GM23248 (cell line): Measurements from ENCODE around the gene CIB2. TPM values are rescaled to one million over a fixed set of nuclear protein-coding genes. Genes with fewer than 3 reads are reported as not detected.

Experiments used
- DNase-seq: peaks from one replicate; pipeline ENCODE4 v3.0.0-alpha.2; 2015
- H2AFZ ChIP-seq: fragments of 200-600 bp; sonication (generic); 2 replicates; pipeline ENCODE4 v1.6.1; 2016; ENCODE audit warnings: antibody characterized with exemption
- H3F3A ChIP-seq: fragments of 200-600 bp; sonication (generic); 2 replicates; pipeline ENCODE4 v1.6.1; 2016; ENCODE audit warnings: mild to moderate bottlenecking, antibody characterized with exemption, mixed run types; ENCODE audit not compliant: insufficient read depth
- H3K27ac ChIP-seq: fragments of 200-600 bp; sonication (generic); 2 replicates; pipeline ENCODE4 v1.5.1; 2016; ENCODE audit warnings: mild to moderate bottlenecking
- H3K27me3 ChIP-seq: fragments of 200-600 bp; sonication (generic); replicated peaks from 2 replicates; pipeline ENCODE4 v1.6.1; 2016; ENCODE audit warnings: mild to moderate bottlenecking; ENCODE audit not compliant: insufficient read depth
- H3K36me3 ChIP-seq: fragments of 200-600 bp; sonication (generic); 2 replicates; pipeline ENCODE4 v1.6.1; 2016; ENCODE audit warnings: low read depth, mild to moderate bottlenecking
- H3K4me1 ChIP-seq: fragments of 200-600 bp; sonication (generic); 2 replicates; pipeline ENCODE4 v1.6.1; 2016; ENCODE audit warnings: mild to moderate bottlenecking; ENCODE audit not compliant: insufficient read depth
- H3K4me2 ChIP-seq: fragments of 200-600 bp; sonication (generic); one replicate; pipeline ENCODE4 v1.6.1; 2016; ENCODE audit warnings: mild to moderate bottlenecking; ENCODE audit not compliant: unreplicated experiment
- H3K4me3 ChIP-seq: fragments of 200-600 bp; sonication (generic); 2 replicates; pipeline ENCODE4 v1.5.1; 2016; ENCODE audit warnings: mild to moderate bottlenecking
- H3K79me2 ChIP-seq: fragments of 200-600 bp; sonication (generic); 2 replicates; pipeline ENCODE4 v1.6.1; 2016; ENCODE audit warnings: mild to moderate bottlenecking; ENCODE audit not compliant: insufficient read depth
- H3K9ac ChIP-seq: fragments of 200-600 bp; sonication (generic); 2 replicates; pipeline ENCODE4 v1.6.1; 2016; ENCODE audit warnings: mild to moderate bottlenecking
- H3K9me2 ChIP-seq: fragments of 200-600 bp; sonication (generic); 2 replicates; pipeline ENCODE4 v1.6.1; 2016; ENCODE audit warnings: mixed run types, mild to moderate bottlenecking, moderate library complexity; ENCODE audit not compliant: insufficient read depth
- H3K9me3 ChIP-seq: fragments of 200-600 bp; sonication (generic); one replicate; pipeline ENCODE4 v1.6.1; 2017; ENCODE audit warnings: low read depth
- H4K20me1 ChIP-seq: fragments of 200-600 bp; sonication (generic); 2 replicates; pipeline ENCODE4 v1.6.0; 2016; ENCODE audit not compliant: insufficient read depth
- EZH2 ChIP-seq: fragments of 200-600 bp; sonication (generic); IDR thresholded peaks from 2 replicates; pipeline ENCODE4 v1.6.1; 2018; ENCODE audit warnings: antibody characterized with exemption, mild to moderate bottlenecking; ENCODE audit not compliant: insufficient read depth, poor library complexity, severe bottlenecking
- EZH2phosphoT487 ChIP-seq: fragments of 200-600 bp; sonication (generic); IDR thresholded peaks from 2 replicates; pipeline ENCODE4 v1.6.1; 2018; ENCODE audit warnings: antibody characterized with exemption, moderate library complexity, mild to moderate bottlenecking, low read depth; ENCODE audit not compliant: insufficient read depth
- WGBS, 2 experiments: methylation state at CpG; one replicate each; pipeline ENCODE4 v1.1.6; 2015 to 2017; ENCODE audit warnings: low lambda C conversion rate in 2 of 2, low coverage in 1 of 2; ENCODE audit errors: missing lambda C conversion rate in 2 of 2; 5-methylcytosine and 5-hydroxymethylcytosine counted together
- in situ Hi-C: fragments of 300-500 bp; cut with MboI; formaldehyde crosslinking; loops from 2 replicates; pipeline ENCODE4 v1.15.0; 2020
- polyA plus RNA-seq: library from polyadenylated mRNA; unstranded; fragments of >200 nt; fragmentation: Nextera tagmentation; extraction: Ambion mirVana; gene quantifications from 2 replicates; pipeline ENCODE4 v1.2.1, GENCODE V29; 2016
- total RNA-seq: library from RNA; depleted of rRNA; stranded (reverse); fragments of >200 nt; shearing (Covaris generic); gene quantifications from 2 replicates; pipeline ENCODE4 v1.2.3, GENCODE V29; 2014

Gene CIB2
- total and polyA plus RNA-seq, 2 experiments from 2014 or later: 2.9 to 3.4 TPM

DNA sequence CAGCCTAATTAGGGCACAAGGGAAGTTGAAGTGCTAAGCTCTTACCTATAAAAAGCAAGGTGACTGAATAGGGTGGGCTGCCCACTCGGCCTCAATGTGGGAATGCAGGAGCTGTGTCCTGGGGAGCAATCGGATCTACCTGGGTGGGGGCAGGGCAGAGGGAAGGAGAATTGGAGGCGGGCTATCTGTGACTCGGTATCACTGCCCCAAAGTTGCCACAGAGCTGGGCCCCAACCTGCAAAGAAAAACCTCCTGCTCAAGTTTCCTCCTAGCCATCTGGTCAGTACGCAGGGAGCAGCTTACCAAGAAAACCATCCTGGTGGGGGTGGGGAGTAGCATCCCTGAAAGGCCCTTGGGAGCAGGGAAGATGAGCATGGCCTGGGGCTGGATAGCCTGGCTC, 10.7 kb downstream of the CIB2 start:
- no peak overlapping the region for H3K4me2 ChIP-seq
- 67 to 70% methylated on average over 5 of the region's 5 CpGs for WGBS, 2 experiments
- in situ Hi-C loops: no loop called here
- H4K20me1 ChIP-seq: no peaks in the 10 kb centered on the region
- H3K9me2 ChIP-seq: no peaks in the 10 kb centered on the region
- no peak overlapping the region for H3K27ac ChIP-seq
- H3K27me3 ChIP-seq: no peaks in the 10 kb centered on the region
- no peaks in the 10 kb centered on the region for H3K36me3 ChIP-seq
- no peaks in the 10 kb centered on the region for H3K9me3 ChIP-seq
- H3K4me3 ChIP-seq: no peak overlapping the region
- no peak overlapping the region for H3K9ac ChIP-seq
- no peak overlapping the region for H2AFZ ChIP-seq
- DNase-seq: no peak
- TF ChIP-seq EZH2: no peak
- no peak for TF ChIP-seq EZH2phosphoT487
- H3K79me2 ChIP-seq: no peaks in the 10 kb centered on the region
- no peaks in the 10 kb centered on the region for H3F3A ChIP-seq
- H3K4me1 ChIP-seq: no peaks in the 10 kb centered on the region

- H3K9me3 ChIP-seq: no peaks in the 10 kb centered on the region
- no peaks in the 10 kb centered on the region for H3F3A ChIP-seq
- 37 to 39% methylated on average over 3 of the region's 3 CpGs for WGBS, 2 experiments
- no peak overlapping the region for H3K27ac ChIP-seq
- H3K79me2 ChIP-seq: no peaks in the 10 kb centered on the region
- no peak overlapping the region for H3K4me2 ChIP-seq
- no peaks in the 10 kb centered on the region for H3K4me1 ChIP-seq
- TF ChIP-seq EZH2phosphoT487 (no peak), EZH2 (no peak)
- no peak for DNase-seq
- in situ Hi-C loops: loop anchor here (5.0 kb wide), 1 partner anchor 130 kb away; no protein-coding TSS in a partner anchor
- no peak overlapping the region for H3K4me3 ChIP-seq
- no peaks in the 10 kb centered on the region for H4K20me1 ChIP-seq
- no peaks in the 10 kb centered on the region for H3K9me2 ChIP-seq
- H3K9ac ChIP-seq: no peak overlapping the region
- no peaks in the 10 kb centered on the region for H3K27me3 ChIP-seq
- H3K36me3 ChIP-seq: no peaks in the 10 kb centered on the region
- no peak overlapping the region for H2AFZ ChIP-seq
Measured at GRCh38 chr15:78112551-78112950, 18.7 kb downstream of the CIB2 start.

DNA sequence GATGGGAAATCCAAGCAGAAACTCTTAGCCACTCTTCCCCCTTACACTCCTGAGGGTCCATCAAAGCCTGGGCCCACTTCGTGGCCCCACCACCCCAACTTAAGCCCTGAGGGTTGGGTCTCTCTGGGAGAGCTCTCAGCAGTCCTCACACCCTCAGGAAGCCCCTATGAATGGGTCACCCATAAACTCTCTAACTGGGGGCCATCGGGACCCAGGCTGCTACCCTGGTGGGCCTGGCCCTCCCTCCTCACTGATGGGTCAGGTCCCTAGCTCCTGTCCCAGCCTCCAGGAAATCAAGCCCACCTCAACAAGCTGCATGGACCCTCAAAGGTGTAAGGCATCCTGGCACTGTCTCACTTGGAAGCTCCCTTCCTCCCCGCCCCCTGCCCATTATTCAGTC, 19.5 kb downstream of the CIB2 start:
- Histone ChIP-seq H3K9me2 (no peaks in the 10 kb centered on the region), H3K4me3 (no peak overlapping the region), H2AFZ (no peak overlapping the region), H3K9me3 (no peaks in the 10 kb centered on the region), H3K36me3 (no peaks in the 10 kb centered on the region), H3K27ac (no peak overlapping the region), H3K79me2 (no peaks in the 10 kb centered on the region), H3F3A (no peaks in the 10 kb centered on the region), H3K4me2 (no peak overlapping the region), H3K27me3 (no peaks in the 10 kb centered on the region), H3K9ac (no peak overlapping the region), H3K4me1 (no peaks in the 10 kb centered on the region), H4K20me1 (no peaks in the 10 kb centered on the region)
- 59 to 73% methylated on average over 3 of the region's 3 CpGs for WGBS, 2 experiments
- DNase-seq: no peak
- in situ Hi-C loops: loop anchor here (5.0 kb wide), 1 partner anchor 131 kb away; no protein-coding TSS in a partner anchor
- no peak for TF ChIP-seq EZH2
- TF ChIP-seq EZH2phosphoT487: no peak

DNA sequence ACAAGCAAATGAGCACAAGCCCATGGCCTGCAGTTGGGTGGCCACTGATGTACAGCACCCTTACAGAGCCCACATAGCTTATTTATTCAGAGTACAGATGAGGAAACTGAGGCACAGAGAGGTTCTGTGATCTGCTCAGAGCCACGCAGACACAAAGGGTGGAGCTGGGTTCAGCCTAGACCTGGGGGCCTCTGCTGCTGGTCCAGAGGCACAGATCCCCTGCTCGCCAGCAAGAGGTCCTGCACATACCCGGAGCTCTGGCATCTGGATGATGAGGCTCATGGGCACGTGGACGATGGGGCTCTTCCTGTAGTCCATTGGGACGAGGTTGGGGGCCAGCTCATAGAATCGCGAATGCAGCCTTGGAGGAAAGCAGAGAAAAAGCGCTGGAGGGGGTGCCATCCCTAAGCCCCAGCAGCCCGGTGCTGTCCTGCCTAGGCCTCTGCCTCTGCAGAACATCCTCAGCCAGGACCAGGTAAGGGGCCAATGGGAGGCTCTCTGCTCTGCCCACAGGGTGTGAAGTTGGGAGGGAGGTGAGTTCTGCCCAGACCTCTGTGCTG, 20.2 kb downstream of the CIB2 start:
- Histone ChIP-seq H3K9me3 (no peaks in the 10 kb centered on the region), H3K9me2 (no peaks in the 10 kb centered on the region), H3K27ac (no peak overlapping the region), H3K79me2 (no peaks in the 10 kb centered on the region), H4K20me1 (no peaks in the 10 kb centered on the region), H3K27me3 (no peaks in the 10 kb centered on the region), H3F3A (no peaks in the 10 kb centered on the region), H3K4me3 (no peak overlapping the region), H3K9ac (no peak overlapping the region), H3K4me1 (no peaks in the 10 kb centered on the region), H3K4me2 (no peak overlapping the region), H3K36me3 (no peaks in the 10 kb centered on the region), H2AFZ (no peak overlapping the region)
- in situ Hi-C loops: loop anchor here (5.0 kb wide), 1 partner anchor 131 kb away; no protein-coding TSS in a partner anchor
- TF ChIP-seq EZH2: no peak
- TF ChIP-seq EZH2phosphoT487: no peak
- no peak for DNase-seq
- 79 to 85% methylated on average over 10 of the region's 10 CpGs for WGBS, 2 experiments
